NCI-H510A treated with DMSO at 0.1 percent for 48 hours (cell line): ENCODE data around the gene ARSB.
A peak's percentile ranks its signal among the peaks of the same experiment; 100 is the strongest.
"Not testable (repeated sequence)": the region's sequence is repeated elsewhere in the genome, so short reads cannot be mapped to it uniquely, and the experiment has no call there.

ENCODE experiments used
- DNase-seq: peaks from one replicate; lab custom pipeline; 2025; lab: John Stamatoyannopoulos, UW

ARSB gene

GRCh38 chr5:78953092-78953800 lies 31.9 kb downstream of the ARSB start:
- no peak for DNase-seq

GRCh38 chr5:78930721-78931120 lies 54.4 kb downstream of the ARSB start:
- DNase-seq = no peak

- no peak for DNase-seq
These were observed 55.3 kb downstream of the ARSB start for GRCh38 chr5:78929833-78930232.

- no peak for DNase-seq
These were observed 57.3 kb downstream of the ARSB start for GRCh38 chr5:78927657-78928282.

- DNase-seq = no peak
These were observed 58.9 kb downstream of the ARSB start for GRCh38 chr5:78926252-78926651.

- DNase-seq = no peak
These were observed 59.8 kb downstream of the ARSB start for GRCh38 chr5:78925129-78925876.

GRCh38 chr5:78923622-78923970 lies 61.5 kb downstream of the ARSB start:
- no peak for DNase-seq

GRCh38 chr5:78922879-78923621 lies 62.1 kb downstream of the ARSB start:
- DNase-seq = no peak

GRCh38 chr5:78920604-78921003 lies 64.5 kb downstream of the ARSB start:
- DNase-seq = peak; percentile 35

- DNase-seq = no peak
These were observed 65.3 kb downstream of the ARSB start for GRCh38 chr5:78919796-78920195.

GRCh38 chr5:78916044-78916443 lies 69.1 kb downstream of the ARSB start:
- no peak for DNase-seq

GRCh38 chr5:78915170-78915569 lies 69.9 kb downstream of the ARSB start:
- DNase-seq = no peak

- no peak for DNase-seq
These were observed 72.3 kb downstream of the ARSB start for GRCh38 chr5:78912811-78913210.

- DNase-seq = peak; percentile 65
These were observed 72.9 kb downstream of the ARSB start for GRCh38 chr5:78912085-78912771.

- DNase-seq = not testable (repeated sequence)
These were observed 75.7 kb downstream of the ARSB start for GRCh38 chr5:78909224-78909983.

- peak; percentile 89 for DNase-seq
These were observed 76.7 kb downstream of the ARSB start for GRCh38 chr5:78908173-78909061.

GRCh38 chr5:78907255-78907891 lies 77.7 kb downstream of the ARSB start:
- no peak for DNase-seq

- no peak for DNase-seq
These were observed 79.8 kb downstream of the ARSB start for GRCh38 chr5:78905084-78905938.

GRCh38 chr5:78903861-78904260 lies 81.2 kb downstream of the ARSB start:
- no peak for DNase-seq
